Lung (tissue), 16 donors: ENCODE results near the gene DHRSX. TPM values are rescaled to one million over a fixed set of nuclear protein-coding genes. Genes with fewer than 3 reads are reported as not detected.

Source experiments
- ATAC-seq: fragments of 200-7000 bp; cut with Tn5 transposase; one replicate; pipeline ENCODE4 v1.9.1; 2020; ENCODE audit warnings: moderate number of reproducible peaks; ENCODE audit not compliant: insufficient read depth, low FRiP score
- DNase-seq, 3 donors: peaks; one replicate each; pipeline ENCODE4 v3.0.0-alpha.2; 2013 to 2017
- H3K27ac ChIP-seq, 2 donors: one replicate each; pipeline ENCODE4 v1.5.1; 2013; ENCODE audit warnings: mild to moderate bottlenecking in 2 of 2, moderate library complexity in 2 of 2, control low read depth in 1 of 2, inconsistent platforms in 1 of 2, low read depth in 1 of 2, low read length in 1 of 2
- H3K27me3 ChIP-seq, 3 donors: one replicate each; pipeline ENCODE4 v1.5.1; 2013; ENCODE audit warnings: low read length in 2 of 3; ENCODE audit not compliant: control insufficient read depth in 3 of 3, insufficient read depth in 3 of 3
- H3K36me3 ChIP-seq, 4 donors: one replicate each; pipeline ENCODE4 v1.5.1; 2013; ENCODE audit warnings: low read length in 4 of 4, mild to moderate bottlenecking in 1 of 4, moderate library complexity in 1 of 4; ENCODE audit not compliant: control insufficient read depth in 4 of 4, insufficient read depth in 4 of 4
- H3K4me1 ChIP-seq, 5 donors: one replicate each; pipeline ENCODE4 v1.5.1; 2013; ENCODE audit warnings: low read length in 5 of 5, mild to moderate bottlenecking in 2 of 5, moderate library complexity in 1 of 5; ENCODE audit not compliant: control insufficient read depth in 5 of 5, insufficient read depth in 5 of 5
- H3K4me3 ChIP-seq: one replicate; pipeline ENCODE4 v1.5.1; 2013; ENCODE audit warnings: mild to moderate bottlenecking, control low read depth, moderate library complexity
- H3K9ac ChIP-seq, 2 donors: one replicate each; pipeline ENCODE4 v1.5.1; 2013; ENCODE audit warnings: low read length in 2 of 2, control low read depth in 1 of 2; ENCODE audit not compliant: insufficient read depth in 1 of 2
- H3K9me3 ChIP-seq, 4 donors: one replicate each; pipeline ENCODE4 v1.5.1; 2013; ENCODE audit warnings: low read length in 3 of 4, mild to moderate bottlenecking in 1 of 4, moderate library complexity in 1 of 4; ENCODE audit not compliant: control insufficient read depth in 4 of 4, insufficient read depth in 3 of 4
- CTCF ChIP-seq: IDR thresholded peaks from 2 replicates; pipeline ENCODE4 v1.5.1; 2012; ENCODE audit warnings: mild to moderate bottlenecking; ENCODE audit errors: control extremely low read depth, extremely low read depth
- WGBS, 2 donors: extraction: QIAGEN DNeasy Blood & Tissue Kit; methylation state at CpG; one replicate each; pipeline ENCODE4 v1.1.7; 2013; 5-methylcytosine and 5-hydroxymethylcytosine counted together
- long read RNA-seq, 5 donors: transcript quantifications; one replicate each; lab custom pipeline, GENCODE V29; 2026
- polyA plus RNA-seq, 2 donors: library from polyadenylated mRNA; stranded (reverse); fragments of 200-250 nt; gene quantifications; one replicate each; pipeline ENCODE4 v1.2.1, GENCODE V29; 2013
- total RNA-seq, 2 donors: library from RNA; depleted of rRNA in 1 of 2; stranded (reverse); fragments of >200 nt in 1 of 2; gene quantifications; one replicate each; pipeline ENCODE4 v1.2.1, GENCODE V29; 2014 to 2021
- donor health status: control.
- donor health status: control.
- donor health status: Bipolar disorder and iron deficiency.
- donor health status: healthy.
- donor health status: DM: yes; HTN: yes; CAD: no.

DHRSX gene
- total RNA-seq (10 to 100 TPM; 20.4 to 26.3 TPM), polyA plus RNA-seq (10 to 100 TPM in 1 of 2 donors, 1 to 10 TPM in 1; 7.0 to 17.5 TPM)
- long read RNA-seq, donor 1, transcript DHRSX-201 (7 exons, 2,571 nt) = major isoform, 8 of 17 reads
- long read RNA-seq, donor 1, partial matches to known transcripts = 9 of 17 reads
- long read RNA-seq, donor 1, other reads (novel, unspliced or antisense) = 0 of 17 reads
- long read RNA-seq, donor 2, transcript DHRSX-201 (7 exons, 2,571 nt) = major isoform, 5 of 10 reads
- long read RNA-seq, donor 2, partial matches to known transcripts = 5 of 10 reads
- long read RNA-seq, donor 2, other reads (novel, unspliced or antisense) = 0 of 10 reads
- long read RNA-seq, donor 3, partial matches to known transcripts = 0 of 2 reads
- long read RNA-seq, donor 3, other reads (novel, unspliced or antisense) = 0 of 2 reads
- long read RNA-seq, donor 4, partial matches to known transcripts = 0 of 4 reads
- long read RNA-seq, donor 4, other reads (novel, unspliced or antisense) = 0 of 4 reads
- long read RNA-seq, donor 5, transcript DHRSX-201 (7 exons, 2,571 nt) = major isoform, 8 of 23 reads
- long read RNA-seq, donor 5, partial matches to known transcripts = 14 of 23 reads
- long read RNA-seq, donor 5, other reads (novel, unspliced or antisense) = 0 of 23 reads

- ATAC-seq (peak; percentile 57), DNase-seq (peak; percentile 42 to 65 (median 61))
- 4 to 8% methylated on average over 20 to 57 of the region's 57 CpGs for WGBS, 2 donors
- peaks cover 6 to 27% (median 12%) of the 10 kb centered on the region in 5 donors for H3K4me1 ChIP-seq
- H3K4me3 ChIP-seq = peak within 1 kb of the TSS; percentile 86
- peak within 1 kb of the TSS; percentile 68 to 88 for H3K9ac ChIP-seq
- peaks cover 0 to 2% (median 0%) of the 10 kb centered on the region in 4 donors for H3K9me3 ChIP-seq
- H3K27me3 ChIP-seq = no peaks in the 10 kb centered on the region
- no peak for TF ChIP-seq CTCF
- H3K27ac ChIP-seq = peak within 1 kb of the TSS; percentile 92 to 99
- H3K36me3 ChIP-seq = no peaks in the 10 kb centered on the region
Measured at GRCh38 chrX:2500803-2501558, at the start of gene DHRSX, which contains the start of gene ZBED1. Gene DHRSX, minus strand, starts transcription at chrX:2500976. Its CDS starts 51 bp downstream, at chrX:2500925. Gene ZBED1, minus strand, starts transcription at chrX:2500976. Its CDS starts 10,257 bp downstream, at chrX:2490719.

- Histone ChIP-seq H3K27ac (no peak overlapping the region), H3K9me3 (peaks cover 0 to 4% (median 0%) of the 10 kb centered on the region in 4 donors), H3K36me3 (no peaks in the 10 kb centered on the region), H3K4me1 (no peaks in the 10 kb centered on the region), H3K27me3 (peaks cover 0 to 4% (median 0%) of the 10 kb centered on the region in 3 donors), H3K9ac (no peak overlapping the region), H3K4me3 (no peak overlapping the region)
- no peak for TF ChIP-seq CTCF
- WGBS, 2 donors = 38 to 70% methylated on average over 7 of the region's 7 CpGs
- DNase-seq (peak in 2 of 3 donors; percentile 9 to 32), ATAC-seq (no peak)
Measured at GRCh38 chrX:2549876-2550275, 49.1 kb upstream of the DHRSX start.

- peaks cover 0 to 6% (median 0%) of the 10 kb centered on the region in 4 donors for H3K9me3 ChIP-seq
- H3K4me3 ChIP-seq = no peak overlapping the region
- ATAC-seq (no peak), DNase-seq (no peak)
- no peaks in the 10 kb centered on the region for H3K4me1 ChIP-seq
- no peak overlapping the region for H3K9ac ChIP-seq
- H3K27me3 ChIP-seq = peaks cover 0 to 4% (median 0%) of the 10 kb centered on the region in 3 donors
- 59 to 75% methylated on average over 11 of the region's 11 CpGs for WGBS, 2 donors
- TF ChIP-seq CTCF = no peak
- no peak overlapping the region for H3K27ac ChIP-seq
- no peaks in the 10 kb centered on the region for H3K36me3 ChIP-seq
Measured at GRCh38 chrX:2548711-2549423, 48.1 kb upstream of the DHRSX start.
